GM12874 (cell line): ENCODE data around the gene DCLK1.

ENCODE experiments used
- CTCF ChIP-seq: IDR thresholded peaks from 2 replicates; pipeline ENCODE4 v1.5.1; 2011; ENCODE audit warnings: low read depth, mild to moderate bottlenecking, control low read depth, low read length, moderate library complexity; ENCODE audit not compliant: insufficient read depth

The DCLK1 gene

GRCh38 chr13:35797244-35797643, 333.9 kb downstream of the DCLK1 start:
- no peak for TF ChIP-seq CTCF

- no peak for TF ChIP-seq CTCF
These were observed 334.6 kb downstream of the DCLK1 start for GRCh38 chr13:35796623-35797022.

- no peak for TF ChIP-seq CTCF
These were observed 336.3 kb downstream of the DCLK1 start for GRCh38 chr13:35794734-35795389.

GRCh38 chr13:35793823-35794222, 337.4 kb downstream of the DCLK1 start:
- no peak for TF ChIP-seq CTCF

GRCh38 chr13:35792911-35793310, 338.3 kb downstream of the DCLK1 start:
- no peak for TF ChIP-seq CTCF

GRCh38 chr13:35792021-35792420, 339.2 kb downstream of the DCLK1 start:
- no peak for TF ChIP-seq CTCF

GRCh38 chr13:35791184-35791851, 339.9 kb downstream of the DCLK1 start:
- no peak for TF ChIP-seq CTCF
